Astrocyte (in vitro differentiated cells and primary cell): ENCODE results near the gene PREX1. TPM values are rescaled to one million over a fixed set of nuclear protein-coding genes. Genes with fewer than 3 reads are reported as not detected.

ENCODE experiments used
- DNase-seq: peaks from one replicate; pipeline ENCODE4 v3.0.0-alpha.2; 2010; ENCODE audit warnings: low read depth
- FAIRE-seq: peaks from 2 replicates; lab custom pipeline; 2011; peaks lifted over from hg19 to GRCh38; lab: Jason Lieb, UNC
- H2AFZ ChIP-seq: 2 replicates; pipeline ENCODE4 v1.6.0; 2012; ENCODE audit warnings: low read depth, low read length, inconsistent platforms
- H3K27ac ChIP-seq: 2 replicates; pipeline ENCODE4 v1.5.1; 2011; ENCODE audit warnings: low read depth, low read length, inconsistent platforms
- H3K27me3 ChIP-seq: 2 replicates; pipeline ENCODE4 v1.6.0; 2011; ENCODE audit warnings: low read length, inconsistent platforms; ENCODE audit not compliant: insufficient read depth
- H3K36me3 ChIP-seq: 2 replicates; pipeline ENCODE4 v1.5.1; 2011; ENCODE audit warnings: low read length, inconsistent platforms; ENCODE audit not compliant: insufficient read depth
- H3K4me1 ChIP-seq: 2 replicates; pipeline ENCODE4 v1.5.1; 2011; ENCODE audit warnings: low read length, inconsistent platforms; ENCODE audit not compliant: insufficient read depth
- H3K4me2 ChIP-seq: 2 replicates; pipeline ENCODE4 v1.6.0; 2012; ENCODE audit warnings: low read length, inconsistent platforms
- H3K4me3 ChIP-seq: 2 replicates; pipeline ENCODE4 v1.5.1; 2011; ENCODE audit warnings: low read depth, mild to moderate bottlenecking, low read length, inconsistent platforms; ENCODE audit not compliant: insufficient read depth
- H3K79me2 ChIP-seq: 2 replicates; pipeline ENCODE4 v1.6.0; 2012; ENCODE audit warnings: mild to moderate bottlenecking, low read length, inconsistent platforms; ENCODE audit not compliant: insufficient read depth
- H3K9ac ChIP-seq: 2 replicates; pipeline ENCODE4 v1.6.0; 2012; ENCODE audit warnings: mild to moderate bottlenecking, low read length, inconsistent platforms
- H3K9me3 ChIP-seq: 2 replicates; pipeline ENCODE4 v1.5.1; 2012; ENCODE audit warnings: low read depth, mild to moderate bottlenecking, low read length, inconsistent platforms; ENCODE audit not compliant: insufficient read depth
- H4K20me1 ChIP-seq: 2 replicates; pipeline ENCODE4 v1.6.0; 2012; ENCODE audit warnings: low read length, inconsistent platforms; ENCODE audit not compliant: insufficient read depth
- H3K27ac Mint-ChIP-seq: one replicate; pipeline ENCODE4 v1.8.0; 2021; ENCODE audit warnings: mild to moderate bottlenecking, mixed read lengths; ENCODE audit not compliant: unreplicated experiment
- H3K27me3 Mint-ChIP-seq: one replicate; pipeline ENCODE4 v1.8.0; 2021; ENCODE audit warnings: low read depth, mixed read lengths; ENCODE audit not compliant: unreplicated experiment
- H3K36me3 Mint-ChIP-seq: one replicate; pipeline ENCODE4 v1.8.0; 2021; ENCODE audit warnings: low read depth, mixed read lengths; ENCODE audit not compliant: unreplicated experiment
- H3K4me1 Mint-ChIP-seq: one replicate; pipeline ENCODE4 v1.8.0; 2021; ENCODE audit warnings: low read depth, mixed read lengths; ENCODE audit not compliant: unreplicated experiment
- H3K4me3 Mint-ChIP-seq: one replicate; pipeline ENCODE4 v1.8.0; 2021; ENCODE audit warnings: mild to moderate bottlenecking, moderate library complexity, mixed read lengths; ENCODE audit not compliant: unreplicated experiment
- H3K9me3 Mint-ChIP-seq: one replicate; pipeline ENCODE4 v1.8.0; 2021; ENCODE audit warnings: mild to moderate bottlenecking, mixed read lengths; ENCODE audit not compliant: unreplicated experiment
- CTCF ChIP-seq: IDR thresholded peaks from 2 replicates; pipeline ENCODE4 v1.5.1; 2011; ENCODE audit warnings: low read depth, mild to moderate bottlenecking, inconsistent platforms, low read length, moderate library complexity; ENCODE audit not compliant: insufficient read depth
- EZH2 ChIP-seq: IDR thresholded peaks from 2 replicates; pipeline ENCODE4 v1.6.1; 2012; ENCODE audit warnings: mild to moderate bottlenecking, low read length, inconsistent platforms; ENCODE audit not compliant: insufficient read depth
- total RNA-seq: library from RNA; stranded (reverse); gene quantifications from 2 replicates; pipeline ENCODE4 v1.2.1, GENCODE V29; 2021

PREX1 gene
- total RNA-seq, 1 donor from 2014 or later, result 3.5 TPM

DNA sequence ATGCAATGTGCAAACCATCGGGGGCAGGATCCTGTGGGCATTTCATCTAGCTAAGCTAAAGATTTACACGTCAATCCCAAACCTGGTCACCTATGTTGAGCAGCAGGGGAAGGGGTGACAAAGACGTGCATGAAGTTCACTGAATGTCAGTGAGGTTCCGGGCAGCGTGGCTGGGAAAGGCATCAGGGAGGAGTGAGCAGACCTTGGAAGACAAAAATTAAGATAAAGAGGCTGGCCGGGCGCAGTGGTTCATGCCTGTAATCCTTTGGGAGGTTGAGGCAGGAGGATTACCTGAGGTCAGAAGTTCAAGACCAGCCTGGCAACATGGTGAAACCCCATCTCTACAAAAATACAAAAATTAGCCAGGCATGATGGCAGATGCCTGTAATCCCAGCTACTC is 126.1 kb downstream of the PREX1 start:
- Histone ChIP-seq H4K20me1 (peaks cover 5% of the 10 kb centered on the region), H3K4me1 (peaks cover 4% of the 10 kb centered on the region), H3K36me3 (no peaks in the 10 kb centered on the region), H3K79me2 (no peaks in the 10 kb centered on the region), H3K9ac (no peak overlapping the region), H2AFZ (no peak overlapping the region), H3K9me3 (no peaks in the 10 kb centered on the region), H3K27me3 (no peaks in the 10 kb centered on the region), H3K27ac (no peak overlapping the region), H3K4me3 (no peak overlapping the region), H3K4me2 (no peak overlapping the region)
- DNase-seq, result no peak
- peaks cover 11% of the 10 kb centered on the region for H3K27me3 Mint-ChIP-seq
- no peak for TF ChIP-seq EZH2
- TF ChIP-seq CTCF, result no peak
- no peaks in the 10 kb centered on the region for H3K9me3 Mint-ChIP-seq
- H3K36me3 Mint-ChIP-seq, result no peaks in the 10 kb centered on the region
- peaks cover 9% of the 10 kb centered on the region for H3K4me1 Mint-ChIP-seq
- no peak overlapping the region for H3K4me3 Mint-ChIP-seq
- H3K27ac Mint-ChIP-seq, result no peak overlapping the region
- FAIRE-seq, result no peak

DNA sequence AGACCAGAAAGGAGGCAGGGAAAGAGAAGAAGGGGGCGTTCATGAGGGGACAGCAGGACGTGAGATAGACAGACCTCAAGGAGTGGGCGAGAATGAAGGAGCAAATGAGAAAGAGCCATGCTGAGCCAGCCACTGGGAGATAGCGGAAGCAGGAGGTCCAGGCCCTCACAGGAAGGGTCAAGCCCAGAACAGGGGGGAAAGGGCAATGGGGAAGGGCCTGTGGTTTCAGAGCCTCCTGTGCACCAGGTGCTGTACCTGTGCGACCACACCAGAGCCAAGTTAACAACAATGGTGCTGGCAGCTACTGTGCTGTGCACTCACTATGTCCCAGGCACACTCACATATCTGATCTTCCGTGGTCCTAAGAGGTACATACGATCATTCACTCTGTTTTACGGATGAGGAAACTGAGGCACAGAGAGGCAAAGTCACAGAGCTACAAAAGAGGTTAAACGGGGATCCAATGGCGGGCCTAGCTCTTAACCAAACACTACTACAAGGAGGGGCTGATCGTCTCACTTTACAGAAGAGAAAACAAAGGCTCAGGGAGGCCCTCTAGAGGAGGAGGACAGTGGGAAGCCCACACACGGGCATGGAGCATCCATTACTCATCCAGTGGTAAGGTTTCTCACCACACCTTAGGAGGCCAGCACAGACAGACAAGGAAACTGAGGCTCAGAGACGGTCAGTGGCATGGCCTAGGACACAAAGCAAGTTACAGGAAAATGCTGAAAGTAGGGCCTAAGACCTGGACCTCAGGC is 129.1 kb downstream of the PREX1 start:
- DNase-seq (no peak), FAIRE-seq (no peak)
- H3K36me3 ChIP-seq, result no peaks in the 10 kb centered on the region
- no peak overlapping the region for H3K4me2 ChIP-seq
- H2AFZ ChIP-seq, result no peak overlapping the region
- Mint-ChIP-seq H3K27ac (no peak overlapping the region), H3K4me1 (peaks cover 16% of the 10 kb centered on the region), H3K9me3 (no peaks in the 10 kb centered on the region), H3K36me3 (no peaks in the 10 kb centered on the region), H3K4me3 (no peak overlapping the region), H3K27me3 (peaks cover 3% of the 10 kb centered on the region)
- H3K4me1 ChIP-seq, result peaks cover 4% of the 10 kb centered on the region
- no peak for TF ChIP-seq CTCF
- no peak for TF ChIP-seq EZH2
- H3K27me3 ChIP-seq, result no peaks in the 10 kb centered on the region
- H3K9ac ChIP-seq, result no peak overlapping the region
- H3K79me2 ChIP-seq, result no peaks in the 10 kb centered on the region
- H4K20me1 ChIP-seq, result peaks cover 5% of the 10 kb centered on the region
- no peak overlapping the region for H3K27ac ChIP-seq
- no peak overlapping the region for H3K4me3 ChIP-seq
- H3K9me3 ChIP-seq, result no peaks in the 10 kb centered on the region

DNA sequence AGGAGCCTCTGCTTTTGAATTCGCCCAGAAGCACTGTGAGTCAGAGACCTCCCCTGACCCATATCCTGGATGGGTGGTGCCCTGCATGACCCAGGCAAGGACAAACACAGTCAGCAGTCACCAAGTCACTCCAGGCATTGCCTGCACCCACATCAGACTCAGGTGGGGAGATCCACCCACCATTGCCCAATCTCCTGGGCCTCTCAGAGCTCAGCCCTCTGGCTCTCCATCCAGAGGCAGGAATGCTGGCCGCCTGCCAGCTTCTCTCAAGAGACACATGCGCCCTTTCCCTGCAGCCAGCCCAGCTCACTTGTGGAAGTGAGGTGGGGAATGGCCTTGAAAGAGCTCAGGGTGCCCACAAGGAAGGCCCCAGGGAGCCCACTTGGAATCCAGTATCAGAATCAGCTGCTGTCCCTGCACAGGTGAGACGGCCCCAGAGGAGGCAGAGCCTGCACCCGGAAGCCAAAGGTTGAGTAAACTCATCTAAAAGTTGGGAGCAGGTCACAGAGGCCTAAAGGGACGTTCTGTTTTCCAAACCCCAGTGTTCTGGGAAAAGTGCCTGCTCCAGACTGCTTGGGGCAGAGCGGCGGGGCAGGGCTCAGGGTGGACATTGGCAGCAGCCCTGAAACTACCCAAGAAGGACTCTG is 129.8 kb downstream of the PREX1 start:
- no peaks in the 10 kb centered on the region for H3K27me3 ChIP-seq
- no peaks in the 10 kb centered on the region for H3K36me3 ChIP-seq
- H3K9ac ChIP-seq, result no peak overlapping the region
- no peak overlapping the region for H3K27ac ChIP-seq
- Mint-ChIP-seq H3K4me1 (peaks cover 16% of the 10 kb centered on the region), H3K9me3 (no peaks in the 10 kb centered on the region), H3K4me3 (no peak overlapping the region), H3K36me3 (no peaks in the 10 kb centered on the region), H3K27me3 (peaks cover 3% of the 10 kb centered on the region), H3K27ac (no peak overlapping the region)
- DNase-seq (peak; percentile 68), FAIRE-seq (no peak)
- peaks cover 4% of the 10 kb centered on the region for H3K4me1 ChIP-seq
- H4K20me1 ChIP-seq, result peaks cover 5% of the 10 kb centered on the region
- H3K4me2 ChIP-seq, result no peak overlapping the region
- H3K79me2 ChIP-seq, result no peaks in the 10 kb centered on the region
- no peak overlapping the region for H2AFZ ChIP-seq
- H3K9me3 ChIP-seq, result no peaks in the 10 kb centered on the region
- H3K4me3 ChIP-seq, result no peak overlapping the region
- TF ChIP-seq CTCF (no peak), EZH2 (no peak)
